Neural crest cell (in vitro differentiated cells): ENCODE results near the gene GPR152. TPM values are rescaled to one million over a fixed set of nuclear protein-coding genes. Genes with fewer than 3 reads are reported as not detected.
A peak's percentile ranks its signal among the peaks of the same experiment; 100 is the strongest.
"Not testable (repeated sequence)": the region's sequence is repeated elsewhere in the genome, so short reads cannot be mapped to it uniquely, and the experiment has no call there.

ENCODE experiments used
- DNase-seq: peaks from one replicate; pipeline ENCODE4 v3.0.0; 2021; ENCODE audit warnings: low read depth, mixed read lengths, low spot score
- H3K27ac Mint-ChIP-seq: one replicate; pipeline ENCODE4 v1.8.0; 2021; ENCODE audit warnings: mild to moderate bottlenecking, mixed read lengths; ENCODE audit not compliant: unreplicated experiment
- H3K27me3 Mint-ChIP-seq: 2 replicates; pipeline ENCODE4 v1.8.0; 2021; ENCODE audit warnings: low read depth, mild to moderate bottlenecking, mixed read lengths
- H3K36me3 Mint-ChIP-seq: 2 replicates; pipeline ENCODE4 v1.8.0; 2021; ENCODE audit warnings: low read depth, mild to moderate bottlenecking, mixed read lengths
- H3K4me1 Mint-ChIP-seq: 2 replicates; pipeline ENCODE4 v1.8.0; 2021; ENCODE audit warnings: mixed read lengths
- H3K4me3 Mint-ChIP-seq: one replicate; pipeline ENCODE4 v1.8.0; 2021; ENCODE audit warnings: mild to moderate bottlenecking, mixed read lengths
- H3K9me3 Mint-ChIP-seq: 2 replicates; pipeline ENCODE4 v1.8.0; 2021; ENCODE audit warnings: mixed read lengths
- total RNA-seq: library from RNA; stranded (reverse); gene quantifications from 2 replicates; pipeline ENCODE4 v1.2.1, GENCODE V29; 2021
- TF ChIP-seq, protein P1 (sequence below): fragments of 200-600 bp; sonication (generic); conservative IDR thresholded peaks from 2 replicates; pipeline ENCODE4 v1.5.0; 2021; ENCODE audit warnings: antibody characterized with exemption, mild to moderate bottlenecking

Gene GPR152
- total RNA-seq, 1 donor from 2014 or later = not detected

DNA sequence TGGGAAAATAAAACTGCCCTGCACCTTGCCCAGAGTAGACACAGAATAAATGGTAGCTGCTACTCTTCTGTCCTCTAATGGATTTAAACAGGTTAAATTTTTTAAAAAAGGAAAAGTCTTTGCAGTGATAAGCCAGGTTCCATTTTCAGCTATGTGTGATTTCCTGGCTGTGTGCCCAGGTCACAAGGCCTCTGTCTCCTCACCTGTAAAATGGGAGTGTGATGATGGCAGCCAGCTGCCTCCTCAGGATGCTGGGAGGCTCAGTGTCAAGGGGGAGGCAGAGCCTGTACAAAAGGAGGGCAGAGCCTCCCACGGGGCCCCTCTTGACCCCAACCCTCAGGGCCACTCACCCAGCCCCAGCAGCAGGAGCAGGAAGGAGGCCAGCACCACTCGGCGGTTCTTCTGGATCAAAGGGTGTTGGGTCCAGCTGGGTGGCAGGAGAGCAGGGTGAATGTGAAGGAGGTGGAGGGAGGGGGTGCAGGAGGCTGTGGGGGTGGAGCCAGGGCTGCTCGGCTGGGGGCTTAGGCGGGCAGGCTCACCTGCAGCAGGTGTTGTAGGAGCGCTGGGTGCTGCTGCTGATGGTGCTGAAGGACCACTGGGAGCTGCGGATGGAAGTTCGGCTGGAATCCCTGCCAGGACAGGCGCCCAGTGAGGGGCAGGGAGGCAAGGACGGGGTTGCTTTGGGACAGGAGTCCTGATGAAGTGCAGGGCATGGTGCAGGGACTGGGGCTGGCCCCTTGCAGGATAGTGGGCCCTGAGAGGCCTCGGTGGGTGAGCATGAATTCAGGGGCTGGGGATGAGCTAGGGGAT is 14.6 kb upstream of the GPR152 start:
- Mint-ChIP-seq H3K4me1 (peaks cover 14% of the 10 kb centered on the region), H3K36me3 (no peaks in the 10 kb centered on the region), H3K27ac (no peak overlapping the region), H3K27me3 (peaks cover 2% of the 10 kb centered on the region), H3K9me3 (no peaks in the 10 kb centered on the region), H3K4me3 (peak overlapping the region; percentile 92)
- TF ChIP-seq, protein P1, sequence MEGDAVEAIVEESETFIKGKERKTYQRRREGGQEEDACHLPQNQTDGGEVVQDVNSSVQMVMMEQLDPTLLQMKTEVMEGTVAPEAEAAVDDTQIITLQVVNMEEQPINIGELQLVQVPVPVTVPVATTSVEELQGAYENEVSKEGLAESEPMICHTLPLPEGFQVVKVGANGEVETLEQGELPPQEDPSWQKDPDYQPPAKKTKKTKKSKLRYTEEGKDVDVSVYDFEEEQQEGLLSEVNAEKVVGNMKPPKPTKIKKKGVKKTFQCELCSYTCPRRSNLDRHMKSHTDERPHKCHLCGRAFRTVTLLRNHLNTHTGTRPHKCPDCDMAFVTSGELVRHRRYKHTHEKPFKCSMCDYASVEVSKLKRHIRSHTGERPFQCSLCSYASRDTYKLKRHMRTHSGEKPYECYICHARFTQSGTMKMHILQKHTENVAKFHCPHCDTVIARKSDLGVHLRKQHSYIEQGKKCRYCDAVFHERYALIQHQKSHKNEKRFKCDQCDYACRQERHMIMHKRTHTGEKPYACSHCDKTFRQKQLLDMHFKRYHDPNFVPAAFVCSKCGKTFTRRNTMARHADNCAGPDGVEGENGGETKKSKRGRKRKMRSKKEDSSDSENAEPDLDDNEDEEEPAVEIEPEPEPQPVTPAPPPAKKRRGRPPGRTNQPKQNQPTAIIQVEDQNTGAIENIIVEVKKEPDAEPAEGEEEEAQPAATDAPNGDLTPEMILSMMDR = no peak
- DNase-seq = no peak

DNA sequence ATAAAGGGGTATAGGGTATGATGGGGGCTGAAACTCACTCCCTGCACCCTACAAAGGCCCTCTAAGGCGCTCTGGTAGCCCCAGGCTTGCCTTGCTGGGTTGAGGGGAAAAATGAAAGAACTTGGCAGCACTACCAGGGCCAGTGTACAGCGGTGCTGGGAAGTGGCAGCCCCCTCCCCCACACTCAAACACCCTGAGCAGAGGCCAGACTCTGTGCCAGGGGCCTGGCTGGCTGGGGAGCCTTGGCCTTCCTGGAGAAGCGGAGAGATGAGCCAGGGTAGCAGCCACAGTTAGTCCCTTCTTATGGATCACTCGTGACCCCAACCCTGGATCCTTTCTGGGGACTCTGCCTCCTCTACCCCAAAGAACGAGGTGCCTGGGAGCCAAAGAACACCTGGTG is 13.8 kb upstream of the GPR152 start:
- no peak overlapping the region for H3K27ac Mint-ChIP-seq
- H3K9me3 Mint-ChIP-seq = no peaks in the 10 kb centered on the region
- TF ChIP-seq, protein P1 = no peak
- H3K36me3 Mint-ChIP-seq = no peaks in the 10 kb centered on the region
- no peaks in the 10 kb centered on the region for H3K27me3 Mint-ChIP-seq
- H3K4me3 Mint-ChIP-seq = peak overlapping the region; percentile 64
- H3K4me1 Mint-ChIP-seq = peaks cover 14% of the 10 kb centered on the region
- no peak for DNase-seq

DNA sequence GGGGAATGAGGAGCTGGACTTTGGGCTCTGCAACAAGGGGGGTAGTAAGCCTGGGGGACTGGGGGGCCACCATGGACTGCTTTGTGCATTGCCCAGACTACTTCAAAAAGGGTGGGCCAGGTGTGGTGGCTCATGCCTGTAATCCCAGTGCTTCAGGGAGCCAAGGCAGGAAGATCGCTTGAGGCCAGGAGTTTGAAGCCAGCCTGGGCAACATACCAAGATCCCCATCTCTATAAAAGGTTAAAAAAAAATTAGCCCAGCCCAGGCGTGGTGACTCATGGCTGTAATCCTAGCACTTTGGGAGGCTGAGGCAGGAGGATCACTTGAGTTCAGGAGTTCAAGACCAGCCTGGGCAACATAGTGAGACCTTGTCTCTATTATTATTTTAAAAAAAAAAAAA is 13.0 kb upstream of the GPR152 start:
- not testable (repeated sequence) for DNase-seq, H3K36me3 Mint-ChIP-seq, H3K9me3 Mint-ChIP-seq, H3K27ac Mint-ChIP-seq, H3K27me3 Mint-ChIP-seq
- peak overlapping the region; percentile 73 for H3K4me3 Mint-ChIP-seq
- H3K4me1 Mint-ChIP-seq = peaks cover 14% of the 10 kb centered on the region

DNA sequence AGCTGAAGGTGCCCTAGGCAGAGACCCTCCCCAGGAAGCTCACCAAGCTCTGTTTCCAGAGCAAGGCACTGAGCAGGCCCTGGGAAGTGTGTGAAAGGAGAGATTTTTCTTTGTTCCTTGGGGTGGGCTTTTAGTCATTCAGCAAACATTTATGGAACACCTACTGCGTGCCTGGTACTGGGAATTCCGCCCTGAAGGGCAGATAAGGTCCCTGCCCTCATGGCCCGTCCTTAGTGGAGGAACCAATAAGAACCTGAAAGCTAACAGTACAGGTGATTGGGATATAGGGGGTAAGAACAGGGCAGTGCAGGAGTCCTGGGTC is 12.6 kb upstream of the GPR152 start:
- Mint-ChIP-seq H3K27me3 (peaks cover 2% of the 10 kb centered on the region), H3K36me3 (no peaks in the 10 kb centered on the region), H3K4me1 (peaks cover 14% of the 10 kb centered on the region), H3K9me3 (no peaks in the 10 kb centered on the region), H3K4me3 (peak overlapping the region; percentile 73), H3K27ac (no peak overlapping the region)
- DNase-seq = no peak
- TF ChIP-seq, protein P1 = no peak

DNA sequence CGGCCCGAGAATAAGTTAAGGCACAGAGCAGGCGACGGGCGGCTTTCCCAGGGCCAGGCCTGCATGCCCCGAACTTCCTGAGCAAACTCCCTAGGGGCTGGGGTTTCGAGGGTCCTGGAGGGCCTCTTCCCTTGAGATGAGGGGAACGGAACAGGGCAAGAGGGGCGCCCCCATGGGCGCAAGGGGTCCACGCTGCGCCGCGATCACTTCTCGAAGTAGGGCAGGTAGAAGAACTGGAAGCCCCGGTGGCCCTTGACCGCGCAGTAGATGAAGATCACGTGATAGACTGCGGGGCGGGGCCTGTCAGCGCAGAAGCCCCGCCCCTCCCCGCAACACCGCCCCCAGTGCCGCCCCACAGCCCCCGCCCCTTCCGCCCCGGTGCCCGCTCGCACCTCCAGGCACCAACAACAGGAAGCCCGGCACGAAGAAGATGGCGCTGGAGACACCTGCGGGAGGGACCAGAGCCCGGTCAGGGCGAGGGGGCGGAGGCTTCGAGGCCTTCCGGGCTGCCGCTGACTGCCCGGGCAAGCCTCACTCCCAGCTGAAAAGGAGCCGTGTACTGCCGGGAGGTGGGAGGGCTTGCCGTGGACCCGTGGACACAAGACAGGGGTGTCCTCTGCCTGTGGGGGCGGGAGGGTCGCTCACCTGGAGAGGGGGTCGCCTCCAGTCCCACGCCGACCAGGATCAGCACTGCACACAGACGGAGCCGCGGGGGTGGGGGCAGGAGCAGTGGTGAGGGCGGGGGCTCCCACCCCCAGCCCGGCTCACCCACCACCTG is 12.1 kb upstream of the GPR152 start:
- H3K36me3 Mint-ChIP-seq = no peaks in the 10 kb centered on the region
- peaks cover 14% of the 10 kb centered on the region for H3K4me1 Mint-ChIP-seq
- H3K4me3 Mint-ChIP-seq = peak overlapping the region; percentile 81
- H3K9me3 Mint-ChIP-seq = no peaks in the 10 kb centered on the region
- peaks cover 2% of the 10 kb centered on the region for H3K27me3 Mint-ChIP-seq
- peak; percentile 68 for DNase-seq
- H3K27ac Mint-ChIP-seq = peak overlapping the region; percentile 6
- TF ChIP-seq, protein P1 = no peak
